GM12878 (cell line): Measurements from ENCODE around the gene COL23A1. TPM values are rescaled to one million over a fixed set of nuclear protein-coding genes. Genes with fewer than 3 reads are reported as not detected.

Experiments used
- ZSCAN29 ChIP-seq: fragments of 450-650 bp; IDR thresholded peaks from 2 replicates; pipeline ENCODE4 v1.6.1; 2017; ENCODE audit warnings: mild to moderate bottlenecking, moderate library complexity
- polyA plus RNA-seq, 11 experiments: library from polyadenylated mRNA; depleted of rRNA in 4 of 11; unstranded in 6 of 11; stranded (reverse) in 5 of 11; fragments of >200 nt; fragmentation: Nextera tagmentation in 4 of 11; fragmentation: Illumina TruSeq in 1 of 11; extraction: Ambion mirVana in 4 of 11; extraction: Trizol in 1 of 11; gene quantifications; 1 replicate in 1 of 11; 2 replicates in 10 of 11; pipeline versions ENCODE4 v1.2.1 to v1.2.3, GENCODE V29; 2011 to 2016; ENCODE audit warnings: inconsistent platforms in 2 of 11, missing spikeins in 2 of 11, low read depth in 1 of 11
- total RNA-seq, 4 experiments: library from RNA; depleted of rRNA in 3 of 4; stranded (reverse); fragments of >200 nt in 3 of 4; fragmentation: Illumina TruSeq in 1 of 4; extraction: Trizol in 1 of 4; gene quantifications; 2 replicates each; pipeline versions ENCODE4 v1.2.1 to v1.2.3, GENCODE V29; 2013 to 2021
- TF ChIP-seq, protein P1 (sequence below): fragments of 450-650 bp; IDR thresholded peaks from 2 replicates; pipeline ENCODE4 v1.6.1; 2016; ENCODE audit warnings: mild to moderate bottlenecking, moderate library complexity, borderline replicate concordance
- TF ChIP-seq, protein P2 (sequence below): IDR thresholded peaks from 2 replicates; pipeline ENCODE4 v1.6.1; 2012; ENCODE audit warnings: improper control_type of control experiment, low read depth, low read length; ENCODE audit not compliant: insufficient replicate concordance

The COL23A1 gene
- total and polyA plus RNA-seq, 10 of the 15 experiments (the other 5 are each of a cell fraction or from before 2014, with no cell fraction given): 0.03 to 0.83 (median 0.09) TPM; not detected in 5

- TF ChIP-seq, protein P1, sequence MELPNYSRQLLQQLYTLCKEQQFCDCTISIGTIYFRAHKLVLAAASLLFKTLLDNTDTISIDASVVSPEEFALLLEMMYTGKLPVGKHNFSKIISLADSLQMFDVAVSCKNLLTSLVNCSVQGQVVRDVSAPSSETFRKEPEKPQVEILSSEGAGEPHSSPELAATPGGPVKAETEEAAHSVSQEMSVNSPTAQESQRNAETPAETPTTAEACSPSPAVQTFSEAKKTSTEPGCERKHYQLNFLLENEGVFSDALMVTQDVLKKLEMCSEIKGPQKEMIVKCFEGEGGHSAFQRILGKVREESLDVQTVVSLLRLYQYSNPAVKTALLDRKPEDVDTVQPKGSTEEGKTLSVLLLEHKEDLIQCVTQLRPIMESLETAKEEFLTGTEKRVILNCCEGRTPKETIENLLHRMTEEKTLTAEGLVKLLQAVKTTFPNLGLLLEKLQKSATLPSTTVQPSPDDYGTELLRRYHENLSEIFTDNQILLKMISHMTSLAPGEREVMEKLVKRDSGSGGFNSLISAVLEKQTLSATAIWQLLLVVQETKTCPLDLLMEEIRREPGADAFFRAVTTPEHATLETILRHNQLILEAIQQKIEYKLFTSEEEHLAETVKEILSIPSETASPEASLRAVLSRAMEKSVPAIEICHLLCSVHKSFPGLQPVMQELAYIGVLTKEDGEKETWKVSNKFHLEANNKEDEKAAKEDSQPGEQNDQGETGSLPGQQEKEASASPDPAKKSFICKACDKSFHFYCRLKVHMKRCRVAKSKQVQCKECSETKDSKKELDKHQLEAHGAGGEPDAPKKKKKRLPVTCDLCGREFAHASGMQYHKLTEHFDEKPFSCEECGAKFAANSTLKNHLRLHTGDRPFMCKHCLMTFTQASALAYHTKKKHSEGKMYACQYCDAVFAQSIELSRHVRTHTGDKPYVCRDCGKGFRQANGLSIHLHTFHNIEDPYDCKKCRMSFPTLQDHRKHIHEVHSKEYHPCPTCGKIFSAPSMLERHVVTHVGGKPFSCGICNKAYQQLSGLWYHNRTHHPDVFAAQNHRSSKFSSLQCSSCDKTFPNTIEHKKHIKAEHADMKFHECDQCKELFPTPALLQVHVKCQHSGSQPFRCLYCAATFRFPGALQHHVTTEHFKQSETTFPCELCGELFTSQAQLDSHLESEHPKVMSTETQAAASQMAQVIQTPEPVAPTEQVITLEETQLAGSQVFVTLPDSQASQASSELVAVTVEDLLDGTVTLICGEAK: no peak
- TF ChIP-seq ZSCAN29: no peak
- TF ChIP-seq, protein P2, sequence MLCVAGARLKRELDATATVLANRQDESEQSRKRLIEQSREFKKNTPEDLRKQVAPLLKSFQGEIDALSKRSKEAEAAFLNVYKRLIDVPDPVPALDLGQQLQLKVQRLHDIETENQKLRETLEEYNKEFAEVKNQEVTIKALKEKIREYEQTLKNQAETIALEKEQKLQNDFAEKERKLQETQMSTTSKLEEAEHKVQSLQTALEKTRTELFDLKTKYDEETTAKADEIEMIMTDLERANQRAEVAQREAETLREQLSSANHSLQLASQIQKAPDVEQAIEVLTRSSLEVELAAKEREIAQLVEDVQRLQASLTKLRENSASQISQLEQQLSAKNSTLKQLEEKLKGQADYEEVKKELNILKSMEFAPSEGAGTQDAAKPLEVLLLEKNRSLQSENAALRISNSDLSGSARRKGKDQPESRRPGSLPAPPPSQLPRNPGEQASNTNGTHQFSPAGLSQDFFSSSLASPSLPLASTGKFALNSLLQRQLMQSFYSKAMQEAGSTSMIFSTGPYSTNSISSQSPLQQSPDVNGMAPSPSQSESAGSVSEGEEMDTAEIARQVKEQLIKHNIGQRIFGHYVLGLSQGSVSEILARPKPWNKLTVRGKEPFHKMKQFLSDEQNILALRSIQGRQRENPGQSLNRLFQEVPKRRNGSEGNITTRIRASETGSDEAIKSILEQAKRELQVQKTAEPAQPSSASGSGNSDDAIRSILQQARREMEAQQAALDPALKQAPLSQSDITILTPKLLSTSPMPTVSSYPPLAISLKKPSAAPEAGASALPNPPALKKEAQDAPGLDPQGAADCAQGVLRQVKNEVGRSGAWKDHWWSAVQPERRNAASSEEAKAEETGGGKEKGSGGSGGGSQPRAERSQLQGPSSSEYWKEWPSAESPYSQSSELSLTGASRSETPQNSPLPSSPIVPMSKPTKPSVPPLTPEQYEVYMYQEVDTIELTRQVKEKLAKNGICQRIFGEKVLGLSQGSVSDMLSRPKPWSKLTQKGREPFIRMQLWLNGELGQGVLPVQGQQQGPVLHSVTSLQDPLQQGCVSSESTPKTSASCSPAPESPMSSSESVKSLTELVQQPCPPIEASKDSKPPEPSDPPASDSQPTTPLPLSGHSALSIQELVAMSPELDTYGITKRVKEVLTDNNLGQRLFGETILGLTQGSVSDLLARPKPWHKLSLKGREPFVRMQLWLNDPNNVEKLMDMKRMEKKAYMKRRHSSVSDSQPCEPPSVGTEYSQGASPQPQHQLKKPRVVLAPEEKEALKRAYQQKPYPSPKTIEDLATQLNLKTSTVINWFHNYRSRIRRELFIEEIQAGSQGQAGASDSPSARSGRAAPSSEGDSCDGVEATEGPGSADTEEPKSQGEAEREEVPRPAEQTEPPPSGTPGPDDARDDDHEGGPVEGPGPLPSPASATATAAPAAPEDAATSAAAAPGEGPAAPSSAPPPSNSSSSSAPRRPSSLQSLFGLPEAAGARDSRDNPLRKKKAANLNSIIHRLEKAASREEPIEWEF: no peak
Measured at GRCh38 chr5:178223196-178223773, 366.9 kb downstream of the COL23A1 start (continued).
